Stimulated activated CD8-positive, alpha-beta memory T cell treated with anti-CD3 and anti-CD28 coated beads, Interleukin-12 subunit alpha, Interleukin-12 subunit beta, amount 100 ng/mL, for 24 hours (primary cell): Measurements from ENCODE around the gene EFNA5.

Experiments
- DNase-seq: peaks from one replicate; pipeline ENCODE4 v3.0.0-alpha.2; 2020; ENCODE audit errors: extremely low read depth

The EFNA5 gene

DNA sequence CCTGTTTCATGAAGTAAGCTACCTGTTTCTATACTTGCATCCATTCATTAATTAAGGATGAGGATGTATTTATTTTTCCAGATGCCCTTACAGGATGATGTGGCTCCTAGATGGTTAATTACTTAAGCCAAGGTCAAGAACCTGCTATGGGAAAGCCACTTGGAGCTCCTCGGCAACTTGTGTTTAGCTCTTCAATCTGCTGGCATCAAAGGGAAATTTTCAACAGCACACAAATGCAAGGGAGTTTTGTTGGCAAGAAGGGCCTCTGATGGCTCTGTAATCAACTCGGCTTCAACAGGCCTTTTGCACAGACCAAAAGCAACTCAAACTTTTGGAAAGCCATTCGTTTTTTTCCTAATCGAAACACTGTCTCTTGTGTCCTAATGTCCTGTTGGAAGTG, 125.3 kb downstream of the EFNA5 start:
- no peak for DNase-seq

DNA sequence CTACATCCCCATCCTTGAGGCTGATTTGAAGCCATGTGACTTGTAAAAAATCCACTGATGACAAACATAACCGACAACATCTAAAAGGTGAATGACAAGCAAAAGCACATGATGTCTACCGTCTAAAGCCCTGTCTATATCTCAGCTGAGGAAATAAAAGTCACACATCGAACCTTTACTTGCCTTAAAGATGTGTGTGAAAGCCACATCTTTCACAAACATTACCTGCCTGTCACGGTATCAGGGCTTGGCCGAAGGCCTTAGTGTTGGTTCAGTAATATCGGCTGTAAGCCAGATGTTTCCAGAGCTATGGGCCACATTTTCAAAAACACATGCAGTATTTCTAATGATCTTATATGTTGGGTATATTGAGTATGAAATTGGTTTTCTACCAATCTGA, 125.8 kb downstream of the EFNA5 start:
- no peak for DNase-seq

DNA sequence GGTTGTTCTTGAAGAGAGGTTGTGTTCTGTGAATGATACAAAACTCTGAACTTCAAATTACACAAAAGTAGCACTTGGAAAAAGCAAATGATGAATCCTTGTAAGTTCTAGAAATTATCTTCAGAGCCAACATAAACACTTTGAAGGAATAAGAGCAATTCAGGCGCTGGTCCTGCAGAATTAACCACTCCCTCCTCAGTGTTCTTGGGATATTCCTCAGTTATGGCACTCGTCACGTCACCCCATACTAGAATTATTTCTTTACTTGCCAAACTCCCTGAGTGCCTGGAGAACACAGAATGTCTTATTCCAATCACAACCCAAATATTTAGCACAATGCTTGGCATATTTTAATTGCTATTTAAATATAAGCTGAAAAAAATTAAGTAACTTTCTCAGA, 126.3 kb downstream of the EFNA5 start:
- DNase-seq, result no peak

DNA sequence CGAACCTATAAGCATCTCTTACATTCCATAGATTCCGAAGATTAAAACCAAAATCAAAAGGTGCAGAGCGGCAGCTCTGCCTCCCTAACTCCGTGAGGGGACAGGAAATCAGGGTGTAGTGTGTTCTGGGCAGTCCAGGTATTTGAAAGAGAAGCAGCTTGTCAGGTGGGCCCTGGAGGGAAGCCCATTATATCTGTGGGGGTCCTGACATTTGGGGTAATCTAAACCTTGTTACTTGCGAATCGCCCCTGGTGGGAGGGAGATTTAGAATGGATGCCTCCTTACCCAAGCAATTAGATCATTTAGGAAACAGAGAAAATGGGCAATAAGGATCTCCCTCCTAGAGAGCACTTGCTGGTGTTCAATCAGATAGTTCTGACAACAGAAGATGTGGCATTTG, 126.9 kb downstream of the EFNA5 start:
- no peak for DNase-seq

DNA sequence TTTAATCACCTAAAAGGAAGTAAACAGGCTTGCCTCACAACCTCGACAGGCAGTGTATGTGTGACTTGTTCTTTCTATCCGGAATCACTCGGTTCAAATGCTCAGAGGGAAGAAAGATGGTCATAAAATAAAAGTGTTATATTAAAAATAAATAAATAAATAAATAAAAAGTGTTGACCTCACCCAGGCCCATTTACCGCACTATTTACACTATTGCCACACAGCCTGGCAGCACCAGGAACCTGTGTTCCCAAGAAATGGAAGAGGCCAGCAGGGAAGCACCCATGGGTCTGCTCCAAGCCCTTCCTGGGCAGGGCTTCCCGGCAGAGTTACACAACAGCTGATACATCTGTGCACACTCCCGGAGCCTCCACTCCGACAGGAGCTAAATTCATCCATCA, 127.9 kb downstream of the EFNA5 start:
- DNase-seq, result no peak

DNA sequence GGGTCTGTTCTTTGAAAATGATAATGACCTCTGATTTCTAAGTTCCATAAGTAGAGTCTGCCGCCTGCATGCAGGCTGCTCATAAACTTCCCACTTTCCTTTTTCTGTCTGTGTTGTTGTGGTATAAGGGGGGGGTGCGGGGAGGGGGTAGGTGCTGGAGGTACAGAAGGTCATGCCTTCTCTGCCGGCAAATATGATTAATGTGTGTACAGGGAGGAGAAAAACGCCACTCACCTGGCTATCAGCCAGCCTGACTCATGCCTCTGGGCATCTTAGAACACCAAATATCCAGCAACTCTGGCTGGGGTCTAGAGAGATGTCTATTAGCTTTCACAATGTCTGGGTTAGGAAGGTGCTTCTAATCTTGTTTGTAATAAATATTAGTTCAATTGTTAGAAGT, 128.3 kb downstream of the EFNA5 start:
- no peak for DNase-seq

DNA sequence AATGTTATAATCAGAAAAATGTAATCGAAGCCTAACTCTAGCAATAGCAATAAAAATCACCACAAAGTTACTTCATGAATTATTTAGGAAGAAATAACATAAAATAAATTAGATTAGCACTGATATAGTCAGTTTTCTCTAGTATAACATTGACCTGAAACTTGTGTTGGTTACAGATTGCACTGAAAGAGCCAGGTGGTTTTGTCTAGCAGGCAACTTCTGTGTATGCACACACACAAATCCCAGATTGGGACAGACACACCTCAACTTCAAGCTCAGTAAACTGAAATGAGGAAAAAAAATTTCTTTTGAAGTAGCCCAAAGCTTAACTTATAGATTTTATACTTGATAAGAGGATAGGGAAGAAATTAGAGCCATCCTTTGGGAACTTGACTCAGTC, 129.3 kb downstream of the EFNA5 start:
- DNase-seq, result no peak

DNA sequence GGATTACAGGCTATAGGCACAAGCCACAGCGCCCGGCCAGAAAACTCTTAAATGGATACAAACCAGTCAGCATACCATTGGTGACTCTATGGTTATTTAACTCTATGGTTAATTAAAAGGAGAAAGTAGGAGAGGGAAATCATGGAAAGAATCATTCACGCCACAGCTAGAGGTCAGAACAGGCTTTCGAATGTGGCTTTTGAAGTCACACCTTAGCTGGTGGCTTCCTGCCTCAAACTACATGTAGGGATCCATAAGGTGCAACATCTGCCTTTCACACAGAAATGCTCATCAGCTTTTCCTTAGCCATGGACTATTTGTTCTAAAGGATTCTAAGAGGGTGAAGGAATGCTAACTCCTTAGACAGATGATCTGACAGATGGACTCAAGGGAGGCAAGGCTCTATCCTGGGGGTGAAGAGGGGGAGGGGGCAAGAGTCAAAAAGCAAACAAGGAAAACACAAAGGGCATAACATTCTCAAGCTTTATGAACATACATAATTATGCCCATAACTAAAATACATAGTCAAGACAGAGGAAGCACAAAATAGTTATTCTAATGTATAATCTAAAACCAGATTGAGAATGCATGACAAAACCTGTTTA, 130.9 kb downstream of the EFNA5 start:
- DNase-seq, result no peak

DNA sequence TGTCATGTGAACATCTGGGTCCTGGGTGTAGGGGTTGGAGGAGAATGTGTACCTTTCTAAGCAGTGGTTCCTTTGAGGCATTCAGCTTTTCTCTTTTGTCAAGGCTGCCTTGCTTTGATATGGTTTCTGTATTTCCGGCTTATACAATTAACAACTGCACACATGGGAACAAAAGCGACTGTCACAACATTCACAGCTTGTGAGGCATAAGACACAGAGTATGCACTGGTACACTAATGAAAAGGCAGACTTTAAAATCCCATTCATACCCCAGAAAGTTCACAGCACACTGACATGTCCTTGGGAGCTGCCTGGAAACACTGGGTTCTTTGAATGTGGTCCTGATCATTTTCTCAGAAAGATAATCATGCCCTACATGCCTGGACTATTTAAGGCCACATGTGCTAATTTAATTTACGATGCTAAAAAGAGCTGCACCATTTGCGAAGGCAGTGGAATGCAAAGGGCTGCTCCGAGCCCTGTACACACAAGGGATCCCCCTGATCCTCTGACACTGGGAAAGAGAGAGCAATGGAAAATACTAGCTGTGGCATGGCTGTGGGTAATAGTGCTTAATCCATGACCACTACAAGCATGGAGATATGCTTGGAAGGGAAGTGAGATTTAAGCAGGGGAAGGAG, 131.8 kb downstream of the EFNA5 start:
- DNase-seq, result no peak

DNA sequence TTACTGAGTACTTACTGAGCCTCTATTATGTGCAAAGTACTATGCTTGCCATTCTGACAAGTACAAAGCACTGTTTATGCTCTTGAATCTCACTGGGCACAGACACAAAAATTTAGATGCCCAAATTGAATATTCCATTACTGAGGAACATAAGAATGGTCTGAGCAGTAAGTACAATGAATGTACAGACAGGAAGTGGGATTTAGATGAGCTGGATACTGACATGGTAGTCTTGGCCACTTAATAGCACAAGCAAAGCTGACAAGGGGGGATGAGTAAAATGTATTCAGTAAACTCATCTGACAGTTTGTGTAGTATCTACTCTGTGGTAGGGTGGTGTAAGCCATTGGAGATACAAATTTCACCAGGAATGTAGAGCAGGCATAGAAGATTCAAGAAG, 132.4 kb downstream of the EFNA5 start:
- DNase-seq, result no peak

DNA sequence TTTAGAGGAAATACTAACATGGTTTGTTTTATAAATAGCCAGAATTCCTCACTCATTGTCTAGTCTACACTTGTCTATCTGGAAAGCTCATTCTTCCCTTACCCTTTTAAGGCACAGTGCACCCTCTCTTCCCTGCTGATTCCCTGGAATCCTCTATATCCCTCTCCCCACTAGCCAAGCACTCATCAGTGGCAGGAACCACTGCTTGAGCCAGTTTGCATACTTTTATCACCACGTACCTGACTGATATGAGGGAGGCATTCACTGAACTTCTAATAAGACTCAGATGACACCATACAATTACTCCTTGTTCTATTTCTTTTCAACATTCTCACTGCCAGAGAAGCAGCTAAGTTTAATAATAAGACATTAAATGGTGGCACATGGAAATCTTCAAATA, 134.9 kb downstream of the EFNA5 start:
- no peak for DNase-seq

DNA sequence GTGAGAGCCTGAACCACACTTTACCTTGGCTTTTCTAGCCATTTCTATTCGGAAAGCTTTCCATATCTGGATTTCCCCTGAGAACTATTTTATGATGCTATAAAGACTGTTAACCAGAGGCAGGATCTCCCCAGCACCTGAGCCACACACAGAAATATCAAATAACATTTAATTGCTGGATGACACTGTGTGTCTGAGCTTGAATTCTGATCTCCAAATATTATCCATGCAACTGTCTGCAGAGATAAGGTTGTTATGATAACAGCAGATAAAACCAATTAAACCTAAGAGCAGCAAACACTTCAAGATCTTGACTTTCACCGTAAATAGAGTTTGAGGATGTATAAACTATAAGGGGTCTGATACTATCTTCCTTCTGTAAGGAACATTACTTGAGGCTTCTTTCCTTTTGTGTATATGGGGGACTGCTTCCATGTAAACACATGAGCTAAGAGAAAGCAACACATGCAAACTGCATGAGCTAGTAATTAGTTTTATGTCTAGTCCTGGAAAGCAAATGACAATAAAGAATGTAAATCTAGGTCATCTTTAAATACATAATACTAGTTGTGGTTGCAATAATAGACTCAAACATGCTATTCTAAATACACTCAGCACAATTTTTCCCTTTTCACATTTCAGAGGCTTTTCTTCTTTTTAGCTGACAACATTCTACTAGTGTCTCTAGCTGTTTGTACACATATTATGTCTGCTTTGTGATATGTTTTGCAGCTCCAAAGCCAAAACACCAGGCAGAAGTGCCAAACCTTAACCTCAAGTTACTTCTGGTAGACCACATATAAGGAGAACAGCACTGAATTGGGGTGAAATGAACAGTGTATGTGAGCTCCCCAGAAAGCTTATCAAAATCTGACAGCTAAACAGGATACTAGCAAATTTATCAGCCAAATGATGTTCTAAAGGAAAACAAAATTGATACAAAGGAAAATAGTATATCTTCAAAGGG, 136.5 kb downstream of the EFNA5 start:
- no peak for DNase-seq

DNA sequence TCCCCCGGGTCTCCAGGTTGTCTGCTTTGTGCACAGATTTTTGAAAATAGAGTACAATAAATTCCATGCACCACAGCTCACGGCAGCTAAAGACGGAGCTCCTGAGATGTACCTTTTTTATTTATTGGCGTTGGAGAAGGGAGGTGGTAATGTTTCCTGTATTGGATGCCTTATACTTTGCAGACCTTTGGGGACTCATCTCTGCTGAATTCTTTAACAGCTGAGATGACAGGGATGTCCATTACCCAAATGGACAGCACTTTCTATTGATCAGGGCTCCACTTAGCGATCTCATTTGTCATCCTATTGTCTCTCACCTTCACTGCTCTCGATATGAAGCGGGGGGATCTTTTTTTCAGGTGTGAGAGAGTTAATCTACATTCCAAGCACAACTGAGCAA, 137.8 kb downstream of the EFNA5 start:
- DNase-seq, result no peak

DNA sequence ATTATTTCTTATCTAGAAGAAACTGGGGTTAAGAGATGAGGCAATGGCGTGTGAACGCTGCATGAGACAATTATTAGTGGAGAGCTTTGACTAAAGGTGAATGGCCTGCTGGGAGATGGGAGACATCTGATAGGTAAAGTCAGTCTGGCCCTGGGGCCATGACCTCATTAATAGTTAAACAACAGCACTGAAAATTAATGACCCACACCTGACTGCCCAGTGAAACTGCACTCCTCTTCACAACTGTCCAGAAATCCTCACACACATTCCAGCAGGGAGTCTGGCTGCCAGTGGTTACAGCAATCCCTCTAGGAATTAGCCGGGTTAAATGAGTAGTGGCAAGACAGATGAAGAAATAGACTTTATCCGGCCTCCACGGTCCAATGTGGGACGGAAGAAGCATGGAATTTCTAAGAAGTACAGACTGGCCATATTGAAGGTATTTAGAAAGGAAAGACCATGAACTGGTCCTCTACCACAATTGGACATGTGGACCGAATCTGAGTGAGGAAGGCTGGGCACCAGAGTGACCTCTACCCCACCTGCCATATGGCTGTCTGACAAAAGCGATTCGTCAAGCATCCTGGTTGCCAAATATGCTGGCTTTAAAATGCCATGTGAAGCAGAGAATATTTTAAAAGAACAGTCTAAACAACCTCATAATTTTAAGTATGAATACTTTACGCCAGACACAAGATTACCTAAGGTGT, 138.4 kb downstream of the EFNA5 start:
- no peak for DNase-seq

DNA sequence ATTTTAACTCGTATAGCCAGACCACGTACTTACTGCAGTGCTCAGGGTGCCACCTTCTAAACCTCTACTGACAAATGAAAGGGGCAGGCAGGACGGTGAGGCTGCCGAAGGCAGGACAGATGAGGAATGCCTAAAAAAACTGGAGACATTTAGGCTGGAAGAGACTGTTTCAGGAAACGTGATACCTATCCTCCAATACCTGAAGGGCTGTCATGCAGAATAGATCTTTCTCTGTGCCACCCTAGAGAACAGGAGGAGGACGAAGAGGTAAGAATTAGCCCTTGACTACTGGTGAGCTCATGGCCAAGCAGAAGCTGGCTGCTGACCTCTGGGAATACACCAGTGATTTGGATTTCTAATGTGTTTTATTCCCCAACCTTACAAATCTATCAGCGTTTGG, 139.4 kb downstream of the EFNA5 start:
- no peak for DNase-seq

DNA sequence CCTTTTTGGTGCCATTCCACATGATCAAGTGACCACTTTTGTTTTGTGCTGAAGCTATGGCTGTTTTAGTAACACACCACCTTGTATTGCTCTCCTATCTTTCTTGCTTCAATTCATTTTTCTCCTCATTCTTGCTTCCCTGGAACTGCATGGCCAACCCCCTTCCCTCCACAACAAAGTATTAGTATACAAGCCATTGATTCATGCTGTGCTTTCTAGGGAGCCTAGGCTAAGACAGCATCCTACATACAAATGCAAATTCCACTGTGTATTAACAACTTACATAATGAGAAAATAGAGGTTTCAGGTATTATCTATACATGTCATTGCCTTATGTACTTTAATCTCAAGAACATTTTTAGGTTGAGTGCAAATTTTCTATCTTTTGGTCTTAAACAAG, 141.1 kb downstream of the EFNA5 start:
- no peak for DNase-seq

DNA sequence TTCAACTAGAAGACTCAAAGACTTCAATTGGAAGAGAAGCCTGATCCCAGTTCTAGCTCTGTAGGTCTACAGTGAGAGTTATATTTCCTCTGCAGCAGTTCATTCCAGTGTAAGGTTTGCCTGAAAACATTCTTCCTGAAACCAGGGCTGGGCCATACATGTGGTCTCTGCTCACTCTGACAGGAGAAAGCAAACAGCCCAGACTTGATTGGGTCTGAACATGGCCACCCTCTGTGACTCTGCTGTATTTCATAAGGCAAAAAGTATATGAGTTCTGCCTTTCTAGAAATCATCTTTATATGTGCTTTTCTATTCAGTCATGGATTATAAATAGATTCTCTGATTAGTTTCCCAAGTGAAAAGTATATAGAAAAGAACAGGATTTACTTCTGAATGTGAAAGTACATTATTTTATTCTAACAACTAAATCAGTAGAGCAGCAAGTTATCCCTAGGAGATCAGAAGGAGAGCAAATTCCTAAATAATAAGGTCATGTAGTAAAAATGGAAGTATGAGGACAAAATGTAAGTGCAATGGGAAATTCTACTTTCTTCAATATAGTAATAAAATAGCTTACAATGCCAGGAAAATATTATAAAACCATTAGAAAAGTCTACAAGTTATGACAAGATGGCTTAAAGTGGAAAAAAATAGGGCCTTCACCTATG, 144.3 kb downstream of the EFNA5 start:
- no peak for DNase-seq

DNA sequence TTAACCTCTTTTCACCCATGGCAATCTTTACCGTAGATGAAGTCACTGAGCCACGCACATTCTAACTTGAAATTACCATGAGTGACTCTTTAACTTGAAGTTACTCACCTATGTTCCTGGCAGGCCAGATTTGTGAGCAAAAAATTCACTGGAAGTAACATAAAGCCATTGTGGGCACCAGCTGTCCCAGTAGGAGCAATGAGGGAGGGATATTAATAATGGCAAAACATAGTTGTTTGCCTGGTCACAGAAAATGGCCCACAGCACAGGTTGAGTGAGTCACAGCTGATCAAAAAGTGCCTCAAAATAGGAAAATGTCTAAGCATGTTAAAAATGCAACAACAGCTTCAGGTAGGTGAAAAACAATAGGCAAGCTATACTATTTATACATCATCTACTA, 146.6 kb downstream of the EFNA5 start:
- DNase-seq, result no peak

DNA sequence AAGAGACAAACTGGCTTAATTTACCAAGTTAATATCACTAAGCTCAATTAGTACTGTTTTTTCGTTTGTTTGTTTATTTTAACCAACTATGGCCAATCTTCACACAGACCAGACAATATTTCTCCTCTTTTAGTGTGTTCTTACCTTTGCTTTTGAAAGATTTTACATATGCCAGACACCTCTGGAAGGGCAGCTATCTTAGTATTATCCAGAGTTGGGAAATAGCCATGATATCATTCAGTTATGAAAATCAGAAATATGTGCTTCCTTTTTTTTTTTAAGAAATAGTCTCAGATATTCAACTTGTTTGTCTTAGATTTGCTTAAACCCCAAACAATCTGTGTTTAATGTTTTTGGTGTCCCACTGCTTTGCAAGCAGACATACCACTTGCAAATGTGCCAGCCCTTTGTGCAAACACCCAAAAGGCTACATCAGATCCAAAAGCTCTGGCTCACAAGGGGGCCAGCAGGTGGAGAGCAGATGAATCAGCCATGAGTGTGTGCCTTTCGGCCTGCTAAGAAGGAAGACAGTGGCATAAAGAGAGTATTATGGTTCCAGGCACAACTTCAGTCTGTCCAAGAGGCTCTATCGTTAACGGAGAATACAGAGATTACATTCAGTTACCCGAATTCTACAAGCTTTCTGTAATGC, 147.6 kb downstream of the EFNA5 start:
- DNase-seq, result no peak

DNA sequence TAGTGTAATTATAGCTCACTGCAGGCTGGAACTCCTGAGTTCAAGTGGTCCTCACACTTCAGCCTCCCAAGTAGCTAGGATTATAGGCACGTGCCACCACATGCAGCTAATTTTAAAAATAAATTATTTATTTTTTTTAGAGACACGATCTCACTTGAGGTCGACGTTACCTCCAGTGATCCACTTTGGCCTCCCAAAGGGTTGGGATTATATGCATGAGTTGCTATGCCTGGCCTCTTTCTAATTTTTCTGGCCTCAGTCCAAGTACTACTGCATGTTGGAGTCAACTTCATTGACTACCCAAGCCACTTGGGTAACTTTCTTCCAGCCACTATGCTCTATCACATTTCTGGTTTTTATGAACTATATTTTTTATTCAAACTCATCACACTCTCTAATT, 148.3 kb downstream of the EFNA5 start:
- no peak for DNase-seq

DNA sequence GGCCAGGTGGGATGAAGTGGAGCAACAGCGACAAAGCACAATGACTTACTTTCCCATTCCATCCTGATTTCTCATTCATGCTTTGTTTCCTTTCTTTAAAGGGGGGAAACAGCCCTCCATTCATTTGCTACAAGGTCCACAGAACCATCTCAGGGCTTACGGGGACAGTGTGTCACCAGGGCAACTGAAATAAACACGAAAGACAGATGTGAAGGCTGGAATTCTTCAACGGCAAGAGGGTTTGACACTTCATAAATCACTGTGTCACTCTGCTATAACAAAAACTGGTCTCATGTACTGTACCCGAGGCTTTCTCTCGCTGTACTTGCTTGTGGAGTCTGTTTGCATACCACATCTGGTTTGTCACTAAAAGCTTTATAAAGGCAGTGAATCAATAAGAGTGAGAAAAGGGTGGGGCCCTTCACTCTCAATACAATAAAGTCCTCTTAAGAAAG, 150.8 kb downstream of the EFNA5 start:
- DNase-seq, result no peak
